ENCODE measurements around the gene PRXL2A.

DNA sequence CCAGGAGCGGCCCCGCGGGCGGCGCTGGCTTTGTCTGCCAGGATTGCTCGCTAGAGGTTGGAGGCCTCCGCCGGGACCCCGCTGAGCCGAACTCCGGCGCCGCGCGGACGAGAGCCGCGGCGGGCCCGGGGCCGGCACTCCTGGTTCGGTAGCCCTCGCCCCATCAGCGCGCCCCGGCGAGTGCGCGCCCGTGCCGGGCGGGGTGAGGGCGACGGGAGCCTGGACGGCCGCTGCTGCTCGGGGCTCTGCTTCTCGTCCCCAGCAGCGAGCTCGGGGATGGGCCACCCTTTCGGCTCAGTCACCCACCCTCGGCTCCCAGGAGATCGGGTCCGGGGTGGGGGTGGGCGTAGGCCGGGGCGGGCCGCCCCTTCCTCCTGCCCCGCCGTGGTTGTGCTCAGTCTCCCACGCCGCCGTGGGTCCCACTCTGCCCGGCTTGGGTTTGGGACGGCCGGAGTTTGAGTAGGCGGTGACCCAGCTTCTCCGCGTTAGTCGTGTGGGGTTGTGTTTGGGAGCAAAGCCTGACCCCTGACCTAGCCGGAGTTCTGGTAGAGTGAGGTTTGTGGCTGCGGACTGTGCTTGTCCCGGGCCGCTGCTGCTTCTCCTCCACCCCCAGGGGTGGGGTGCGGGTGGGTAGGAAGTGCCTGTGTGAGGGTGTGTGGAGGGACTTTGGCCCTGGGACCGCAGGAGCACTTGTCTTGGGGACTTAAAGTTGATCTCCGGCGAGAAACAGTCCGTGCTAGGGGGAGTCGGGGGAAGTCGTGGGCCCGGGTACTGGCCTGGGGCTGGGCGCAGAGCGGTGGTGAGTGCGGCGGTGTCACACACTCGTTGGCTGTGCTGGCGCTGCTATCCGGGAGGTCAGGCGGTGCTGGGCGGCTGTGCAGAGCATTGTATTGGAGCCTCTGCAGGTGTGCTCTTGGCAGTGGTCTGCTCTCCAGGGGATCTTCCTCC, 46.4 kb downstream of the PRXL2A start:
- TF ChIP-seq, protein P1, sequence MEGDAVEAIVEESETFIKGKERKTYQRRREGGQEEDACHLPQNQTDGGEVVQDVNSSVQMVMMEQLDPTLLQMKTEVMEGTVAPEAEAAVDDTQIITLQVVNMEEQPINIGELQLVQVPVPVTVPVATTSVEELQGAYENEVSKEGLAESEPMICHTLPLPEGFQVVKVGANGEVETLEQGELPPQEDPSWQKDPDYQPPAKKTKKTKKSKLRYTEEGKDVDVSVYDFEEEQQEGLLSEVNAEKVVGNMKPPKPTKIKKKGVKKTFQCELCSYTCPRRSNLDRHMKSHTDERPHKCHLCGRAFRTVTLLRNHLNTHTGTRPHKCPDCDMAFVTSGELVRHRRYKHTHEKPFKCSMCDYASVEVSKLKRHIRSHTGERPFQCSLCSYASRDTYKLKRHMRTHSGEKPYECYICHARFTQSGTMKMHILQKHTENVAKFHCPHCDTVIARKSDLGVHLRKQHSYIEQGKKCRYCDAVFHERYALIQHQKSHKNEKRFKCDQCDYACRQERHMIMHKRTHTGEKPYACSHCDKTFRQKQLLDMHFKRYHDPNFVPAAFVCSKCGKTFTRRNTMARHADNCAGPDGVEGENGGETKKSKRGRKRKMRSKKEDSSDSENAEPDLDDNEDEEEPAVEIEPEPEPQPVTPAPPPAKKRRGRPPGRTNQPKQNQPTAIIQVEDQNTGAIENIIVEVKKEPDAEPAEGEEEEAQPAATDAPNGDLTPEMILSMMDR (conservative IDR thresholded peaks at IDR 0.05; ENCODE audit: low read depth in 2 of 2), result no peak
- no peak for TF ChIP-seq EZH2 (IDR thresholded peaks at IDR 0.05; ENCODE audit: low read depth, unreplicated experiment)
- TF ChIP-seq, protein P2, sequence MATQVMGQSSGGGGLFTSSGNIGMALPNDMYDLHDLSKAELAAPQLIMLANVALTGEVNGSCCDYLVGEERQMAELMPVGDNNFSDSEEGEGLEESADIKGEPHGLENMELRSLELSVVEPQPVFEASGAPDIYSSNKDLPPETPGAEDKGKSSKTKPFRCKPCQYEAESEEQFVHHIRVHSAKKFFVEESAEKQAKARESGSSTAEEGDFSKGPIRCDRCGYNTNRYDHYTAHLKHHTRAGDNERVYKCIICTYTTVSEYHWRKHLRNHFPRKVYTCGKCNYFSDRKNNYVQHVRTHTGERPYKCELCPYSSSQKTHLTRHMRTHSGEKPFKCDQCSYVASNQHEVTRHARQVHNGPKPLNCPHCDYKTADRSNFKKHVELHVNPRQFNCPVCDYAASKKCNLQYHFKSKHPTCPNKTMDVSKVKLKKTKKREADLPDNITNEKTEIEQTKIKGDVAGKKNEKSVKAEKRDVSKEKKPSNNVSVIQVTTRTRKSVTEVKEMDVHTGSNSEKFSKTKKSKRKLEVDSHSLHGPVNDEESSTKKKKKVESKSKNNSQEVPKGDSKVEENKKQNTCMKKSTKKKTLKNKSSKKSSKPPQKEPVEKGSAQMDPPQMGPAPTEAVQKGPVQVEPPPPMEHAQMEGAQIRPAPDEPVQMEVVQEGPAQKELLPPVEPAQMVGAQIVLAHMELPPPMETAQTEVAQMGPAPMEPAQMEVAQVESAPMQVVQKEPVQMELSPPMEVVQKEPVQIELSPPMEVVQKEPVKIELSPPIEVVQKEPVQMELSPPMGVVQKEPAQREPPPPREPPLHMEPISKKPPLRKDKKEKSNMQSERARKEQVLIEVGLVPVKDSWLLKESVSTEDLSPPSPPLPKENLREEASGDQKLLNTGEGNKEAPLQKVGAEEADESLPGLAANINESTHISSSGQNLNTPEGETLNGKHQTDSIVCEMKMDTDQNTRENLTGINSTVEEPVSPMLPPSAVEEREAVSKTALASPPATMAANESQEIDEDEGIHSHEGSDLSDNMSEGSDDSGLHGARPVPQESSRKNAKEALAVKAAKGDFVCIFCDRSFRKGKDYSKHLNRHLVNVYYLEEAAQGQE (IDR thresholded peaks at IDR 0.05; ENCODE audit: unreplicated experiment), result no peak
- no peak for TF ChIP-seq POLR2AphosphoS5 (IDR thresholded peaks at IDR 0.05; ENCODE audit: low read depth)
- TF ChIP-seq, protein P3, sequence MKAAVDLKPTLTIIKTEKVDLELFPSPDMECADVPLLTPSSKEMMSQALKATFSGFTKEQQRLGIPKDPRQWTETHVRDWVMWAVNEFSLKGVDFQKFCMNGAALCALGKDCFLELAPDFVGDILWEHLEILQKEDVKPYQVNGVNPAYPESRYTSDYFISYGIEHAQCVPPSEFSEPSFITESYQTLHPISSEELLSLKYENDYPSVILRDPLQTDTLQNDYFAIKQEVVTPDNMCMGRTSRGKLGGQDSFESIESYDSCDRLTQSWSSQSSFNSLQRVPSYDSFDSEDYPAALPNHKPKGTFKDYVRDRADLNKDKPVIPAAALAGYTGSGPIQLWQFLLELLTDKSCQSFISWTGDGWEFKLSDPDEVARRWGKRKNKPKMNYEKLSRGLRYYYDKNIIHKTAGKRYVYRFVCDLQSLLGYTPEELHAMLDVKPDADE (IDR thresholded peaks at IDR 0.05), result no peak
- no peak for TF ChIP-seq CREB1 (CRISPR knock-in tag; IDR thresholded peaks at IDR 0.05; ENCODE audit: low read depth)
- TF ChIP-seq EZH2phosphoT487 (IDR thresholded peaks at IDR 0.05; ENCODE audit: unreplicated experiment), result no peak
- no peak for TF ChIP-seq STAT1 (IDR thresholded peaks at IDR 0.05; ENCODE audit: unreplicated experiment)
- TF ChIP-seq NANOG (IDR thresholded peaks at IDR 0.05; ENCODE audit: borderline replicate concordance), result no peak
- no peak for TF ChIP-seq ZNF331 (CRISPR knock-in tag; IDR thresholded peaks at IDR 0.05; ENCODE audit: low read depth)
- TF ChIP-seq, protein P4, sequence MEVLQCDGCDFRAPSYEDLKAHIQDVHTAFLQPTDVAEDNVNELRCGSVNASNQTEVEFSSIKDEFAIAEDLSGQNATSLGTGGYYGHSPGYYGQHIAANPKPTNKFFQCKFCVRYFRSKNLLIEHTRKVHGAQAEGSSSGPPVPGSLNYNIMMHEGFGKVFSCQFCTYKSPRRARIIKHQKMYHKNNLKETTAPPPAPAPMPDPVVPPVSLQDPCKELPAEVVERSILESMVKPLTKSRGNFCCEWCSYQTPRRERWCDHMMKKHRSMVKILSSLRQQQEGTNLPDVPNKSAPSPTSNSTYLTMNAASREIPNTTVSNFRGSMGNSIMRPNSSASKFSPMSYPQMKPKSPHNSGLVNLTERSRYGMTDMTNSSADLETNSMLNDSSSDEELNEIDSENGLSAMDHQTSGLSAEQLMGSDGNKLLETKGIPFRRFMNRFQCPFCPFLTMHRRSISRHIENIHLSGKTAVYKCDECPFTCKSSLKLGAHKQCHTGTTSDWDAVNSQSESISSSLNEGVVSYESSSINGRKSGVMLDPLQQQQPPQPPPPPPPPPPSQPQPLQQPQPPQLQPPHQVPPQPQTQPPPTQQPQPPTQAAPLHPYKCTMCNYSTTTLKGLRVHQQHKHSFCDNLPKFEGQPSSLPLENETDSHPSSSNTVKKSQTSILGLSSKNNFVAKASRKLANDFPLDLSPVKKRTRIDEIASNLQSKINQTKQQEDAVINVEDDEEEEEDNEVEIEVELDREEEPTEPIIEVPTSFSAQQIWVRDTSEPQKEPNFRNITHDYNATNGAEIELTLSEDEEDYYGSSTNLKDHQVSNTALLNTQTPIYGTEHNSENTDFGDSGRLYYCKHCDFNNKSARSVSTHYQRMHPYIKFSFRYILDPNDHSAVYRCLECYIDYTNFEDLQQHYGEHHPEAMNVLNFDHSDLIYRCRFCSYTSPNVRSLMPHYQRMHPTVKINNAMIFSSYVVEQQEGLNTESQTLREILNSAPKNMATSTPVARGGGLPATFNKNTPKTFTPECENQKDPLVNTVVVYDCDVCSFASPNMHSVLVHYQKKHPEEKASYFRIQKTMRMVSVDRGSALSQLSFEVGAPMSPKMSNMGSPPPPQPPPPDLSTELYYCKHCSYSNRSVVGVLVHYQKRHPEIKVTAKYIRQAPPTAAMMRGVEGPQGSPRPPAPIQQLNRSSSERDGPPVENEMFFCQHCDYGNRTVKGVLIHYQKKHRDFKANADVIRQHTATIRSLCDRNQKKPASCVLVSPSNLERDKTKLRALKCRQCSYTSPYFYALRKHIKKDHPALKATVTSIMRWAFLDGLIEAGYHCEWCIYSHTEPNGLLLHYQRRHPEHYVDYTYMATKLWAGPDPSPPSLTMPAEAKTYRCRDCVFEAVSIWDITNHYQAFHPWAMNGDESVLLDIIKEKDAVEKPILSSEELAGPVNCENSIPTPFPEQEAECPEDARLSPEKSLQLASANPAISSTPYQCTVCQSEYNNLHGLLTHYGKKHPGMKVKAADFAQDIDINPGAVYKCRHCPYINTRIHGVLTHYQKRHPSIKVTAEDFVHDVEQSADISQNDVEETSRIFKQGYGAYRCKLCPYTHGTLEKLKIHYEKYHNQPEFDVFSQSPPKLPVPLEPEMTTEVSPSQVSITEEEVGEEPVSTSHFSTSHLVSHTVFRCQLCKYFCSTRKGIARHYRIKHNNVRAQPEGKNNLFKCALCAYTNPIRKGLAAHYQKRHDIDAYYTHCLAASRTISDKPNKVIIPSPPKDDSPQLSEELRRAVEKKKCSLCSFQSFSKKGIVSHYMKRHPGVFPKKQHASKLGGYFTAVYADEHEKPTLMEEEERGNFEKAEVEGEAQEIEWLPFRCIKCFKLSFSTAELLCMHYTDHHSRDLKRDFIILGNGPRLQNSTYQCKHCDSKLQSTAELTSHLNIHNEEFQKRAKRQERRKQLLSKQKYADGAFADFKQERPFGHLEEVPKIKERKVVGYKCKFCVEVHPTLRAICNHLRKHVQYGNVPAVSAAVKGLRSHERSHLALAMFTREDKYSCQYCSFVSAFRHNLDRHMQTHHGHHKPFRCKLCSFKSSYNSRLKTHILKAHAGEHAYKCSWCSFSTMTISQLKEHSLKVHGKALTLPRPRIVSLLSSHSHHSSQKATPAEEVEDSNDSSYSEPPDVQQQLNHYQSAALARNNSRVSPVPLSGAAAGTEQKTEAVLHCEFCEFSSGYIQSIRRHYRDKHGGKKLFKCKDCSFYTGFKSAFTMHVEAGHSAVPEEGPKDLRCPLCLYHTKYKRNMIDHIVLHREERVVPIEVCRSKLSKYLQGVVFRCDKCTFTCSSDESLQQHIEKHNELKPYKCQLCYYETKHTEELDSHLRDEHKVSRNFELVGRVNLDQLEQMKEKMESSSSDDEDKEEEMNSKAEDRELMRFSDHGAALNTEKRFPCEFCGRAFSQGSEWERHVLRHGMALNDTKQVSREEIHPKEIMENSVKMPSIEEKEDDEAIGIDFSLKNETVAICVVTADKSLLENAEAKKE (CRISPR knock-in tag; IDR thresholded peaks at IDR 0.05), result no peak
- no peak for TF ChIP-seq JUNB (IDR thresholded peaks at IDR 0.05; ENCODE audit: unreplicated experiment)
- no peak for TF ChIP-seq ZNF114 (CRISPR knock-in tag; IDR thresholded peaks at IDR 0.05)

Data from GM23338 (cell line).